ENCODE results near the gene IL4I1. TPM values are rescaled to one million over a fixed set of nuclear protein-coding genes. Genes with fewer than 3 reads are reported as not detected.
"Not testable (repeated sequence)": the region's sequence is repeated elsewhere in the genome, so short reads cannot be mapped to it uniquely, and the experiment has no call there.

The IL4I1 gene
- total RNA-seq, 1 donor from 2014 or later = not detected

GRCh38 chr19:49927526-49928264, 31.0 kb upstream of the IL4I1 start:
- H3K4me3 ChIP-seq = peak overlapping the region; percentile 100
- no peak overlapping the region for H3K27ac ChIP-seq (replicated peaks)
- peaks cover 45% of the 10 kb centered on the region for H3K4me1 ChIP-seq
- no peaks in the 10 kb centered on the region for H3K27me3 ChIP-seq (ENCODE audit: low read depth)
- intact Hi-C loops (cut with micrococcal nuclease) = no loop called here
- H3K36me3 ChIP-seq = peaks cover 47% of the 10 kb centered on the region
- DNase-seq = no peak
- no peak for TF ChIP-seq CTCF (IDR thresholded peaks at IDR 0.05; ENCODE audit: borderline replicate concordance)
- H3K9me3 ChIP-seq (replicated peaks) = no peaks in the 10 kb centered on the region

- H3K27ac ChIP-seq (replicated peaks) = no peak overlapping the region
- no peaks in the 10 kb centered on the region for H3K9me3 ChIP-seq (replicated peaks)
- H3K4me3 ChIP-seq = no peak overlapping the region
- peaks cover 45% of the 10 kb centered on the region for H3K4me1 ChIP-seq
- H3K27me3 ChIP-seq (ENCODE audit: low read depth) = no peaks in the 10 kb centered on the region
- TF ChIP-seq CTCF (IDR thresholded peaks at IDR 0.05; ENCODE audit: borderline replicate concordance) = no peak
- H3K36me3 ChIP-seq = peaks cover 58% of the 10 kb centered on the region
- DNase-seq = no peak
- intact Hi-C loops (cut with micrococcal nuclease) = no loop called here
These were observed 29.8 kb upstream of the IL4I1 start for GRCh38 chr19:49926515-49926914.

- Histone ChIP-seq H3K27ac (replicated peaks) (no peak overlapping the region), H3K4me1 (peaks cover 45% of the 10 kb centered on the region), H3K27me3 (ENCODE audit: low read depth) (no peaks in the 10 kb centered on the region), H3K9me3 (replicated peaks) (no peaks in the 10 kb centered on the region), H3K4me3 (no peak overlapping the region), H3K36me3 (peaks cover 64% of the 10 kb centered on the region)
- intact Hi-C loops (cut with micrococcal nuclease) = no loop called here
- no peak for TF ChIP-seq CTCF (IDR thresholded peaks at IDR 0.05; ENCODE audit: borderline replicate concordance)
- no peak for DNase-seq
These were observed 28.8 kb upstream of the IL4I1 start for GRCh38 chr19:49925486-49925885.

GRCh38 chr19:49924881-49925210, 28.2 kb upstream of the IL4I1 start:
- intact Hi-C loops (cut with micrococcal nuclease); H3K27me3 ChIP-seq (ENCODE audit: low read depth); H3K4me3 ChIP-seq; H3K9me3 ChIP-seq (replicated peaks); DNase-seq; H3K27ac ChIP-seq (replicated peaks): not testable (repeated sequence)
- H3K36me3 ChIP-seq = peaks cover 64% of the 10 kb centered on the region
- peaks cover 45% of the 10 kb centered on the region for H3K4me1 ChIP-seq

- no peak for DNase-seq
- intact Hi-C loops (cut with micrococcal nuclease) = no loop called here
- Histone ChIP-seq H3K27ac (replicated peaks) (no peak overlapping the region), H3K9me3 (replicated peaks) (no peaks in the 10 kb centered on the region), H3K4me1 (peaks cover 44% of the 10 kb centered on the region), H3K4me3 (no peak overlapping the region), H3K36me3 (peaks cover 64% of the 10 kb centered on the region), H3K27me3 (ENCODE audit: low read depth) (no peaks in the 10 kb centered on the region)
- TF ChIP-seq CTCF (IDR thresholded peaks at IDR 0.05; ENCODE audit: borderline replicate concordance) = no peak
These were observed 27.6 kb upstream of the IL4I1 start for GRCh38 chr19:49924004-49924880.

Data from left ventricle myocardium inferior (tissue), 1 donor.